Liver (tissue), 9 donors: Measurements from ENCODE around the gene LRP1-AS. TPM values are rescaled to one million over a fixed set of nuclear protein-coding genes. Genes with fewer than 3 reads are reported as not detected.

Experiments used
- DNase-seq: peaks from one replicate; pipeline ENCODE4 v3.0.0-alpha.2; 2017; ENCODE audit warnings: low spot score
- H3K27ac ChIP-seq, 2 donors: one replicate each; pipeline ENCODE4 v1.7.0; 2013; ENCODE audit warnings: inconsistent platforms in 2 of 2, low read length in 2 of 2, control low read depth in 1 of 2, low read depth in 1 of 2, mild to moderate bottlenecking in 1 of 2
- H3K27me3 ChIP-seq, 4 donors: one replicate each; pipeline versions ENCODE4 v1.6.1 to v1.7.0; 2013; ENCODE audit warnings: low read length in 3 of 4, inconsistent platforms in 1 of 4, mild to moderate bottlenecking in 1 of 4, moderate library complexity in 1 of 4; ENCODE audit not compliant: control insufficient read depth in 4 of 4, insufficient read depth in 4 of 4
- H3K36me3 ChIP-seq, 4 donors: one replicate each; pipeline versions ENCODE4 v1.6.1 to v1.7.0; 2013; ENCODE audit warnings: low read length in 3 of 4, mild to moderate bottlenecking in 3 of 4, low read depth in 1 of 4, moderate library complexity in 1 of 4; ENCODE audit not compliant: control insufficient read depth in 4 of 4, insufficient read depth in 3 of 4
- H3K4me1 ChIP-seq, 4 donors: one replicate each; pipeline versions ENCODE4 v1.6.1 to v1.7.0; 2013; ENCODE audit warnings: low read length in 3 of 4, mild to moderate bottlenecking in 3 of 4, moderate library complexity in 1 of 4; ENCODE audit not compliant: control insufficient read depth in 4 of 4, insufficient read depth in 4 of 4
- H3K4me3 ChIP-seq, 3 donors: one replicate each; pipeline versions ENCODE4 v1.6.1 to v1.7.0; 2013; ENCODE audit warnings: low read length in 3 of 3, control low read depth in 1 of 3, low read depth in 1 of 3, mild to moderate bottlenecking in 1 of 3
- H3K9ac ChIP-seq, 2 donors: one replicate each; pipeline ENCODE4 v1.7.0; 2013; ENCODE audit warnings: low read length in 2 of 2, mild to moderate bottlenecking in 2 of 2, moderate library complexity in 2 of 2, control low read depth in 1 of 2, low read depth in 1 of 2
- H3K9me3 ChIP-seq, 4 donors: one replicate each; pipeline versions ENCODE4 v1.6.1 to v1.7.0; 2013; ENCODE audit warnings: low read length in 3 of 4; ENCODE audit not compliant: control insufficient read depth in 4 of 4
- ATF3 ChIP-seq: IDR thresholded peaks from 2 replicates; pipeline ENCODE4 v1.6.1; 2016; ENCODE audit warnings: antibody characterized with exemption
- CTCF ChIP-seq: fragments of 150-350 bp; IDR thresholded peaks from 2 replicates; pipeline ENCODE4 v1.5.1; 2017; ENCODE audit warnings: improper control_type of control experiment, low read depth, low read length; ENCODE audit not compliant: missing input control
- EGR1 ChIP-seq, 2 donors: IDR thresholded peaks; 2 replicates each; pipeline ENCODE4 v1.6.1; 2016 to 2018; ENCODE audit warnings: antibody characterized with exemption in 2 of 2, low read depth in 2 of 2
- FOXA1 ChIP-seq: IDR thresholded peaks from 2 replicates; pipeline ENCODE4 v1.6.1; 2016; ENCODE audit warnings: antibody characterized with exemption
- FOXA2 ChIP-seq: IDR thresholded peaks from 2 replicates; pipeline ENCODE4 v1.6.1; 2016; ENCODE audit warnings: antibody characterized with exemption
- GABPA ChIP-seq, 2 donors: IDR thresholded peaks in 1 of 2; conservative IDR thresholded peaks in 1 of 2; 2 replicates each; pipeline ENCODE4 v1.6.1; 2016; ENCODE audit warnings: antibody characterized with exemption in 2 of 2, mild to moderate bottlenecking in 1 of 2, moderate library complexity in 1 of 2
- HNF4A ChIP-seq, 2 donors: conservative IDR thresholded peaks; 2 replicates each; pipeline ENCODE4 v1.6.1; 2016; ENCODE audit warnings: antibody characterized with exemption in 2 of 2, mild to moderate bottlenecking in 2 of 2
- HNF4G ChIP-seq: IDR thresholded peaks from 2 replicates; pipeline ENCODE4 v1.6.1; 2016; ENCODE audit warnings: antibody characterized with exemption
- MAX ChIP-seq: IDR thresholded peaks from 2 replicates; pipeline ENCODE4 v1.6.1; 2016; ENCODE audit warnings: antibody characterized with exemption
- NR2F2 ChIP-seq: IDR thresholded peaks from 2 replicates; pipeline ENCODE4 v1.6.1; 2016; ENCODE audit warnings: antibody characterized with exemption
- RAD21 ChIP-seq, 2 donors: IDR thresholded peaks; 2 replicates each; pipeline ENCODE4 v1.6.1; 2016; ENCODE audit warnings: antibody characterized with exemption in 2 of 2, mild to moderate bottlenecking in 2 of 2
- REST ChIP-seq: IDR thresholded peaks from 2 replicates; pipeline ENCODE4 v1.6.1; 2016; ENCODE audit warnings: antibody characterized with exemption, mild to moderate bottlenecking
- RXRA ChIP-seq, 2 donors: IDR thresholded peaks; 2 replicates each; pipeline ENCODE4 v1.6.1; 2017 to 2018; ENCODE audit warnings: antibody characterized with exemption in 2 of 2, mild to moderate bottlenecking in 1 of 2
- SP1 ChIP-seq: IDR thresholded peaks from 2 replicates; pipeline ENCODE4 v1.6.1; 2018; ENCODE audit warnings: antibody characterized with exemption, mild to moderate bottlenecking
- TAF1 ChIP-seq: conservative IDR thresholded peaks from 2 replicates; pipeline ENCODE4 v1.6.1; 2016; ENCODE audit warnings: antibody characterized with exemption, mild to moderate bottlenecking
- YY1 ChIP-seq: IDR thresholded peaks from 2 replicates; pipeline ENCODE4 v1.6.1; 2016; ENCODE audit warnings: antibody characterized with exemption, mild to moderate bottlenecking
- ZBTB33 ChIP-seq: IDR thresholded peaks from 2 replicates; pipeline ENCODE4 v1.6.1; 2016; ENCODE audit warnings: antibody characterized with exemption
- WGBS: extraction: QIAGEN DNeasy Blood & Tissue Kit; methylation state at CpG from one replicate; pipeline ENCODE4 v1.1.7; 2013; 5-methylcytosine and 5-hydroxymethylcytosine counted together
- polyA plus RNA-seq, 2 donors: library from polyadenylated mRNA; stranded (reverse) in 1 of 2; unstranded in 1 of 2; fragments of 200-250 nt in 1 of 2; fragments of >200 nt in 1 of 2; fragmentation: Nextera tagmentation in 1 of 2; extraction: Ambion mirVana in 1 of 2; gene quantifications; one replicate each; pipeline versions ENCODE4 v1.2.1 to v1.2.3, GENCODE V29; 2013 to 2015
- total RNA-seq, 2 donors: library from RNA; depleted of rRNA; stranded (reverse); fragments of >200 nt; gene quantifications; one replicate each; pipeline ENCODE4 v1.2.3, GENCODE V29; 2014
- donor health status: healthy.
- donor health status: healthy.
- donor health status: healthy.
- donor health status: healthy.
- donor health status: healthy.

Gene LRP1-AS
- total and polyA plus RNA-seq, 4 donors, result not detected

- Histone ChIP-seq H3K9me3 (no peaks in the 10 kb centered on the region), H3K4me3 (no peak overlapping the region), H3K9ac (no peak overlapping the region), H3K27ac (no peak overlapping the region), H3K36me3 (peaks cover 33 to 89% (median 58%) of the 10 kb centered on the region in 4 donors), H3K27me3 (no peaks in the 10 kb centered on the region), H3K4me1 (no peaks in the 10 kb centered on the region)
- DNase-seq, result no peak
- 92% methylated on average over 23 of the region's 23 CpGs for WGBS
- TF ChIP-seq HNF4G, result no peak
- no peak for TF ChIP-seq RXRA (IDR thresholded peaks at IDR 0.05)
Measured at GRCh38 chr12:57169046-57169795, 21.8 kb upstream of the LRP1-AS start.

GRCh38 chr12:57168058-57168457, 20.6 kb upstream of the LRP1-AS start:
- no peaks in the 10 kb centered on the region for H3K9me3 ChIP-seq
- H3K4me1 ChIP-seq, result no peaks in the 10 kb centered on the region
- no peak for TF ChIP-seq MAX
- TF ChIP-seq TAF1, result no peak
- no peak for TF ChIP-seq FOXA1
- no peak for TF ChIP-seq NR2F2
- TF ChIP-seq EGR1 (IDR thresholded peaks at IDR 0.05; ENCODE audit: low read depth in 2 of 2), result no peak
- no peak for TF ChIP-seq REST
- TF ChIP-seq CTCF, result no peak
- TF ChIP-seq ATF3, result no peak
- TF ChIP-seq ZBTB33, result no peak
- TF ChIP-seq HNF4A (conservative IDR thresholded peaks at IDR 0.05), result no peak
- no peak for TF ChIP-seq RAD21 (IDR thresholded peaks at IDR 0.05)
- no peak for TF ChIP-seq GABPA (IDR thresholded peaks at IDR 0.05 in 1 of 2, conservative IDR thresholded peaks at IDR 0.05 in 1 of 2)
- no peak for TF ChIP-seq SP1
- TF ChIP-seq YY1, result no peak
- no peak for TF ChIP-seq FOXA2
- no peak overlapping the region for H3K4me3 ChIP-seq
- peaks cover 31 to 84% (median 55%) of the 10 kb centered on the region in 4 donors for H3K36me3 ChIP-seq
- no peak overlapping the region for H3K9ac ChIP-seq
- H3K27me3 ChIP-seq, result no peaks in the 10 kb centered on the region
- no peak for DNase-seq
- no peak overlapping the region for H3K27ac ChIP-seq
- 91% methylated on average over 10 of the region's 10 CpGs for WGBS
